Measurements from ENCODE around the gene DOCK10. TPM values are rescaled to one million over a fixed set of nuclear protein-coding genes. Genes with fewer than 3 reads are reported as not detected.
A peak's percentile ranks its signal among the peaks of the same experiment; 100 is the strongest.

DOCK10 gene
- total RNA-seq, 4 donors from 2014 or later, result 16.7 to 37.2 (median 20.8) TPM

DNA sequence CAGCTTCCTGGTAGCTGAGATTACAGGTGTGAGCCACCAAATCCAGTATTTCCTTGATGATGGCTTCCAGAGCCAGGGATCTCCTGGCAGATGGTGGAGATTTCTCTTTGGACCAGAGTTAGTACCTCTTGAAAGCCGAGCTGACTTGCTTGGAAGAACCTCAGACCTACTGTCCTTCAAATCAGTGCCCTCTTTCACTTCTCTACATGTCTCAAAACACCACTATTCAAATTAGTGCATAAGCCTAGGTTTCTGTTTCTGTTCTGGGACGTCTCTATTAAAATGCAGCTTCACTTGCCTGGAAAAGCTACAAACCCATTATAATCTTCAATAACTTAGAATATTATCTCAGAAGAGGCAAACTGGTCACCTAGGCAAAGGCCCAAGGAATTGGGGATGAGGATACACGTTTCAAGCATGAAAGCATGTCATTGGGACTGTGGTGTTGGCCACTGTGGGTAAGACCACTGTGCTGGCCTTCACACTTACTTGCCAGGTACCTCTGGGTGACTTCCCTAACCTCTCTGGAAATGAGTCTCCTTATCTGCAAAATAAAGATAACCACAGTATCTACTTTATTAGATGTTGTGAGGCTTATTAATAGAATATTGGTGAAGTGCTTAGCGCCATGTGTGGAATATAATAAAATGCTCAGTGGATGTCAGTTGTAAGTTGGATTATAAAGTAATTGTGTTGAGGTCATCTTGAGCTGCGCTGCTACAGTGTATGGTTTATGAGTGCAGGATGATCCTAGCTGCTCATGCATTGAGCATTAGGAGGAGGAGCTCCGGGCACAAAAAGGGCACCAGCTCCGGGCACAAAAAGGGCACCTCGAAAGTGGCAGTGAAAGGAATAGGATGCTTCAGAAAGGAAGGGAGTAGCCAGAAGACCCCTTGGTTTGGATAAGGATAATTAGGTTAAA lies 84.5 kb downstream of the DOCK10 start:
- Histone ChIP-seq H3K4me1 (peaks cover 0 to 24% (median 8%) of the 10 kb centered on the region in 4 donors), H3K4me3 (no peak overlapping the region), H3K36me3 (no peaks in the 10 kb centered on the region), H3K9me3 (no peaks in the 10 kb centered on the region), H3K27ac (peak overlapping the region in 2 of 4 donors; percentile 25 to 62), H3K27me3 (no peaks in the 10 kb centered on the region)
- WGBS, 2 donors, result 51 to 63% methylated on average over 8 of the region's 8 CpGs
- no peak for DNase-seq (ENCODE audit: low spot score in 2 of 2)
- no peak for TF ChIP-seq POLR2A (IDR thresholded peaks at IDR 0.05)

DNA sequence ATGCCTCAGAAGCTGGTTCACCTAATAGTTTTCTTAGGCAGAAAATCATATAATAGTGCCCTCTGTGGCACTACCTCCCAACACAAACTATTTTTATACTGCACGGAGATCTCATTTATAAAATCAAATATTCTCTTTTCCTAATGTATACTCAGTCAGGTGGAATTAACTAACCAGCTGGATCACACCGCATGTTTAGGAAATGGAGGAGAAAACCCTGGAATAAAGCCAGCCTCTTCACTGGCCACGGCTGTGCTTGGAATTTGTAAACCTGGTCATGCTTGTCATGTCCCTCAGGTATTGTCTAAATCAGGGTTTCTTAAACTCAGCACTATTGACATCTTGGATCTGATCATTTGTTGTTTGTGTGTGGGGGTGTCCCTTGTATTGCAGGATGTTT lies 85.6 kb downstream of the DOCK10 start:
- Histone ChIP-seq H3K9me3 (no peaks in the 10 kb centered on the region), H3K4me1 (peaks cover 0 to 24% (median 8%) of the 10 kb centered on the region in 4 donors), H3K27ac (peak overlapping the region in 1 of 4 donors; percentile 62), H3K27me3 (no peaks in the 10 kb centered on the region), H3K4me3 (no peak overlapping the region), H3K36me3 (no peaks in the 10 kb centered on the region)
- TF ChIP-seq, protein P1, sequence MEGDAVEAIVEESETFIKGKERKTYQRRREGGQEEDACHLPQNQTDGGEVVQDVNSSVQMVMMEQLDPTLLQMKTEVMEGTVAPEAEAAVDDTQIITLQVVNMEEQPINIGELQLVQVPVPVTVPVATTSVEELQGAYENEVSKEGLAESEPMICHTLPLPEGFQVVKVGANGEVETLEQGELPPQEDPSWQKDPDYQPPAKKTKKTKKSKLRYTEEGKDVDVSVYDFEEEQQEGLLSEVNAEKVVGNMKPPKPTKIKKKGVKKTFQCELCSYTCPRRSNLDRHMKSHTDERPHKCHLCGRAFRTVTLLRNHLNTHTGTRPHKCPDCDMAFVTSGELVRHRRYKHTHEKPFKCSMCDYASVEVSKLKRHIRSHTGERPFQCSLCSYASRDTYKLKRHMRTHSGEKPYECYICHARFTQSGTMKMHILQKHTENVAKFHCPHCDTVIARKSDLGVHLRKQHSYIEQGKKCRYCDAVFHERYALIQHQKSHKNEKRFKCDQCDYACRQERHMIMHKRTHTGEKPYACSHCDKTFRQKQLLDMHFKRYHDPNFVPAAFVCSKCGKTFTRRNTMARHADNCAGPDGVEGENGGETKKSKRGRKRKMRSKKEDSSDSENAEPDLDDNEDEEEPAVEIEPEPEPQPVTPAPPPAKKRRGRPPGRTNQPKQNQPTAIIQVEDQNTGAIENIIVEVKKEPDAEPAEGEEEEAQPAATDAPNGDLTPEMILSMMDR (IDR thresholded peaks at IDR 0.05), result no peak
- TF ChIP-seq POLR2A (IDR thresholded peaks at IDR 0.05) (no peak), EP300 (IDR thresholded peaks at IDR 0.05) (no peak)
- DNase-seq (ENCODE audit: low spot score in 2 of 2), result no peak
- 72 to 73% methylated on average over 3 of the region's 3 CpGs for WGBS, 2 donors

DNA sequence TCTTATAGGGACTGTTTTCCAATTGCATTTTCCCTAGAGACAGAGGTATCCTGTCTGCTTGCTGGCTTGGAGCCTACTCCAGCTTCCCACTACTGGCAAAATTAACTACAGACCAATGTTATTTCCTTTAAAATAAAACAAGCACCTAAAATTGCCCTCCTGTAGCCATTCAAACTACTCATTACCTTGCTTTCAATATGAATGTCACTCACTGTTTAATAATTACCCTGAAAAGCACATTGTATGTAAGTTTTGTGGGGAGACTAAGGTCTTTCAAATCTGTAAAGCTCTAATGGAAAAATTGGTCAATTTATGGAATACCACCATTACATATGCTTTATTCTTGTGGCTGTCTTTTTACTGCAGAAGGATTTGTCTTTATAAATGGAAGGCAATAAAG lies 87.3 kb downstream of the DOCK10 start:
- Histone ChIP-seq H3K36me3 (no peaks in the 10 kb centered on the region), H3K4me3 (no peak overlapping the region), H3K27ac (no peak overlapping the region), H3K4me1 (peaks cover 0 to 24% (median 8%) of the 10 kb centered on the region in 4 donors), H3K27me3 (no peaks in the 10 kb centered on the region), H3K9me3 (no peaks in the 10 kb centered on the region)
- DNase-seq (ENCODE audit: low spot score in 2 of 2), result no peak
- TF ChIP-seq, protein P1 (IDR thresholded peaks at IDR 0.05), result no peak
- TF ChIP-seq POLR2A (IDR thresholded peaks at IDR 0.05) (no peak), EP300 (IDR thresholded peaks at IDR 0.05) (no peak)

DNA sequence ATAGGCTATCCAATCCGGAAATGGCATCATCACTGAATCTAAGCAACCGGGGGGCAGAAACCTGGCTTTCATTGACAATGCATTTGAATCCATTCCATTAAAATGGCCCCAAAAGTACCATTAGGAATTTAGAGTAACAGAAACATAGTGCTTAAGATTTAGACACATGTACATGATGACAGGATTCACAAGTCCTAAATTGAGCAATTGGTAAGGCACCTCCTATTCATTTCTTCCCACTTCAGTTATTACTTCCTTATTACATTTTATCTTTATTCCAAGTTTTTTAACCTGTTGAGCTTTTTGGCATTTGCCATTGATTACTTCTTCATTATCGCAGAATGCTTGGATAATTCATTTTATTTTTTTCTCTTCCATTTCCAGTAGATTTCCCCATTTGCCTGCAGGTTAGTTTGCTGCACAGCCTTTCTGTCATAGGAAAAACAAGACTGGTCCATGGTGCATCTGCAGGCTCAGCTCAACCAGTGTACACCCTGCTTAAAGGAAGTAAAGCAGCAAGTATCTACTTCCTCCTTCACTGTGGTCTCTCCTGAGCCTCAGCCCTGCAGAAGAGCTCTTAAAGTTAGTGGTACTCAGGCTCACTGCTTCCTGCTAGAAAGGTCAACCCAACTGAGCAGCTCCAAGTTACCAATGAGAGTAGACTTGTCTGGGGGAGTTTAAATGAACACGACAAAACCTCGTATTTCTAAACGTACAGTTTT lies 89.2 kb downstream of the DOCK10 start:
- H3K4me1 ChIP-seq, result peaks cover 0 to 13% (median 5%) of the 10 kb centered on the region in 4 donors
- no peaks in the 10 kb centered on the region for H3K36me3 ChIP-seq
- WGBS, 2 donors, result 81 to 85% methylated on average over 6 of the region's 6 CpGs
- H3K27me3 ChIP-seq, result no peaks in the 10 kb centered on the region
- H3K27ac ChIP-seq, result no peak overlapping the region
- H3K9me3 ChIP-seq, result no peaks in the 10 kb centered on the region
- TF ChIP-seq, protein P1 (IDR thresholded peaks at IDR 0.05), result no peak
- TF ChIP-seq EP300 (IDR thresholded peaks at IDR 0.05) (no peak), POLR2A (IDR thresholded peaks at IDR 0.05) (no peak)
- no peak overlapping the region for H3K4me3 ChIP-seq
- no peak for DNase-seq (ENCODE audit: low spot score in 2 of 2)

DNA sequence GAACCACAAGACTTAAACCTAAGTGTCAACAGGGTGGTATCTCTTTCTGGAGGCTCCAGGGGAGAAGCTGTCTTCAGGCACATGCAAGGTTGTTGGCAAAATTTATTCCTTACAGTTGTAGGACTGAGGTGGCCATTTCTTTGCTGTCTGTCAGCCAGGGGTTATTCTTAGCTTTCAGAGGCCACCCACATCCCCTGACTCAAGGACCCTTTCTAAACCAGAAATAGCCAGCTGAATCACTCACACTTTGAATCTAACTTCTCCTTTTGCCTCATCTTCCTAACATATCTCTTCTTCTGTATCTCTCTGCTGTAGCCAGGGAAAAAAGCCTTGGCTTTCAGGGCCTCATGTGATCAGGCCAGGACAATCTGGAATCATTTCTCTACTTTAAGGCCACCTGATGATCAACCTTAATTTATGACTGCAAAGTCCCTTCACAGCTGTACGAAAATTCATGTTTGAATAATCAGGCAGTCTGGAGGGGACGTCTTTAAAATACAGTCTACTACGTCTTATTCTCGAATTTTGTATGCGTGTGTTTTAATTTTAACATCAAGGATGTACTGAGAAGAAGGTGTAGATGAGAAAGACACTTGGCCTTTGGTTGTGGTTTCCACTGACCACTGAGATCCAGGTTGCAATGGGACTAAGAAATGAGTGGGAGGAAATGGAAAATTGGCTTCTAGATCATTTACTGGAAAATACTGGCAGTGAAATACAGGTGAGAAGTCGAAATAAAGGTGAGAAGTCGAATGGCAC lies 90.4 kb downstream of the DOCK10 start:
- no peak for TF ChIP-seq POLR2A (IDR thresholded peaks at IDR 0.05)
- DNase-seq (ENCODE audit: low spot score in 2 of 2), result no peak
- no peaks in the 10 kb centered on the region for H3K27me3 ChIP-seq
- 89 to 95% methylated on average over 7 of the region's 7 CpGs for WGBS, 2 donors
- peaks cover 0 to 7% (median 2%) of the 10 kb centered on the region in 4 donors for H3K4me1 ChIP-seq
- no peaks in the 10 kb centered on the region for H3K36me3 ChIP-seq
- no peak overlapping the region for H3K4me3 ChIP-seq
- H3K27ac ChIP-seq, result no peak overlapping the region
- H3K9me3 ChIP-seq, result no peaks in the 10 kb centered on the region
